K562 (cell line): ENCODE data around the gene SYNJ2. TPM values are rescaled to one million over a fixed set of nuclear protein-coding genes. Genes with fewer than 3 reads are reported as not detected.

Source experiments
- HMG20A ChIP-seq: fragments of 450-650 bp; formaldehyde crosslinking; conservative IDR thresholded peaks from 2 replicates; pipeline ENCODE4 v1.4.0; 2020; ENCODE audit warnings: mild to moderate bottlenecking, mixed read lengths
- RCOR1 ChIP-seq, 2 experiments: IDR thresholded peaks; 2 replicates each; pipeline ENCODE4 v1.6.1; 2012; ENCODE audit warnings: low read depth in 2 of 2, low read length in 2 of 2, borderline replicate concordance in 1 of 2, improper control_type of control experiment in 1 of 2
- REST ChIP-seq, 2 experiments: fragments of 450-650 bp; formaldehyde crosslinking in 1 of 2; IDR thresholded peaks; 2 replicates each; pipeline versions ENCODE4 v1.4.0 to v1.6.1; 2014 to 2020; ENCODE audit warnings: mild to moderate bottlenecking in 2 of 2, borderline replicate concordance in 1 of 2, low read depth in 1 of 2
- ZNF408 ChIP-seq: fragments of 250-450 bp; sonication (Bioruptor Pico); IDR thresholded peaks from 2 replicates; pipeline ENCODE4 v1.4.0; 2020; ENCODE audit warnings: low read depth, mild to moderate bottlenecking, moderate library complexity
- polyA plus RNA-seq, 8 experiments: library from polyadenylated mRNA; depleted of rRNA in 4 of 8; stranded (reverse) in 5 of 8; unstranded in 3 of 8; fragments of >200 nt; fragmentation: Nextera tagmentation in 2 of 8; fragmentation: Illumina TruSeq in 1 of 8; extraction: Ambion mirVana in 2 of 8; extraction: Trizol in 1 of 8; gene quantifications; 2 replicates each; pipeline versions ENCODE4 v1.2.1 to v1.2.3, GENCODE V29; 2011 to 2014; ENCODE audit warnings: inconsistent platforms in 1 of 8, missing spikeins in 1 of 8
- small RNA-seq: library from RNA; depleted of rRNA; stranded (forward); fragments of <200 nt; gene quantifications from one replicate; pipeline ENCODE3, GENCODE V24; 2014
- total RNA-seq, 7 experiments: library from RNA; depleted of rRNA in 6 of 7; stranded (reverse); fragments of >200 nt in 6 of 7; fragmentation: Illumina TruSeq in 2 of 7; extraction: Trizol in 2 of 7; gene quantifications; 2 replicates each; pipeline versions ENCODE4 v1.2.1 to v1.2.3, GENCODE V29; 2011 to 2021; ENCODE audit warnings: low replicate concordance in 1 of 7

The SYNJ2 gene
- total and polyA plus RNA-seq, 9 of the 15 experiments (the other 6 are each of a cell fraction or from before 2014, with no cell fraction given): 3.0 to 27.7 (median 17.8) TPM

- TF ChIP-seq REST (IDR thresholded peaks at IDR 0.05; ENCODE audit: borderline replicate concordance) (peak; percentile 46; the same call in 1 of the 2 replicates), REST (CRISPR knock-in tag; IDR thresholded peaks at IDR 0.05; ENCODE audit: low read depth) (no peak), RCOR1 (IDR thresholded peaks at IDR 0.05; ENCODE audit: borderline replicate concordance in 1 of 2, low read depth in 2 of 2, low read length in 2 of 2) (peak in 1 of 2 experiments; percentile 57; a peak in 1 of 4 replicates), ZNF408 (CRISPR knock-in tag) (no peak), HMG20A (CRISPR knock-in tag) (no peak)
Measured at GRCh38 chr6:158143700-158144099, 162.0 kb downstream of the SYNJ2 start (continued).

Small RNAs within 50 kb of the gene (small RNA-seq; reads per million reads assigned to genes)
- not detected for gene RNU6-786P

Other genes starting within 250 kb of the SYNJ2 start
- 57.1 and 64.3 TPM in 2 replicates for gene SNX9, start 158.6 kb upstream of the SYNJ2 start, total RNA-seq (2014; rRNA removed)
- 52.8 and 59.8 TPM in 2 replicates for gene SNX9, start 158.6 kb upstream of the SYNJ2 start, total RNA-seq (2014; rRNA removed; fragmentation: Illumina TruSeq; extraction: Trizol)
- gene SNX9, start 158.6 kb upstream of the SYNJ2 start, total RNA-seq (2015; rRNA removed; fragmentation: Illumina TruSeq; extraction: Trizol): 45.2 and 48.1 TPM in 2 replicates
- 66.8 and 72.2 TPM in 2 replicates for gene SNX9, start 158.6 kb upstream of the SYNJ2 start, total RNA-seq (2021)
- gene SNX9, start 158.6 kb upstream of the SYNJ2 start, polyA plus RNA-seq (2011; rRNA removed): 63.6 and 80.2 TPM in 2 replicates
- gene SNX9, start 158.6 kb upstream of the SYNJ2 start, polyA plus RNA-seq (2014; fragmentation: Illumina TruSeq; extraction: Trizol): 79.5 and 81.7 TPM in 2 replicates
- 1 to 10 TPM; 6.0 to 7.3 TPM for gene SNX9, start 158.6 kb upstream of the SYNJ2 start, polyA plus RNA-seq (2014; fragmentation: Nextera tagmentation; extraction: Ambion mirVana)
- 61.3 and 70.0 TPM in 2 replicates for gene SNX9, start 158.6 kb upstream of the SYNJ2 start, polyA plus RNA-seq (2014; rRNA removed)
- 2.2 and 2.8 TPM in 2 replicates for gene SERAC1, start 186.4 kb downstream of the SYNJ2 start, total RNA-seq (2014; rRNA removed)
- 3.5 and 4.4 TPM in 2 replicates for gene SERAC1, start 186.4 kb downstream of the SYNJ2 start, total RNA-seq (2014; rRNA removed; fragmentation: Illumina TruSeq; extraction: Trizol)
- gene SERAC1, start 186.4 kb downstream of the SYNJ2 start, total RNA-seq (2015; rRNA removed; fragmentation: Illumina TruSeq; extraction: Trizol): 2.9 and 3.6 TPM in 2 replicates
- 2.6 and 4.2 TPM in 2 replicates for gene SERAC1, start 186.4 kb downstream of the SYNJ2 start, total RNA-seq (2021)
- gene SERAC1, start 186.4 kb downstream of the SYNJ2 start, polyA plus RNA-seq (2011; rRNA removed): 4.8 and 6.2 TPM in 2 replicates
- gene SERAC1, start 186.4 kb downstream of the SYNJ2 start, polyA plus RNA-seq (2014; fragmentation: Illumina TruSeq; extraction: Trizol): 3.1 and 3.3 TPM in 2 replicates
- gene SERAC1, start 186.4 kb downstream of the SYNJ2 start, polyA plus RNA-seq (2014; fragmentation: Nextera tagmentation; extraction: Ambion mirVana): 1 to 10 TPM; 1.8 to 2.0 TPM
- gene SERAC1, start 186.4 kb downstream of the SYNJ2 start, polyA plus RNA-seq (2014; rRNA removed): 2.2 and 3.4 TPM in 2 replicates
- gene GTF2H5, start 186.5 kb downstream of the SYNJ2 start, total RNA-seq (2014; rRNA removed): 4.0 and 4.3 TPM in 2 replicates
- 28.8 and 33.6 TPM in 2 replicates for gene GTF2H5, start 186.5 kb downstream of the SYNJ2 start, total RNA-seq (2014; rRNA removed; fragmentation: Illumina TruSeq; extraction: Trizol)
- gene GTF2H5, start 186.5 kb downstream of the SYNJ2 start, total RNA-seq (2015; rRNA removed; fragmentation: Illumina TruSeq; extraction: Trizol): 22.5 and 24.1 TPM in 2 replicates
- 27.2 and 30.1 TPM in 2 replicates for gene GTF2H5, start 186.5 kb downstream of the SYNJ2 start, total RNA-seq (2021)
- gene GTF2H5, start 186.5 kb downstream of the SYNJ2 start, polyA plus RNA-seq (2011; rRNA removed): 17.2 and 24.9 TPM in 2 replicates
- 15.2 and 15.8 TPM in 2 replicates for gene GTF2H5, start 186.5 kb downstream of the SYNJ2 start, polyA plus RNA-seq (2014; fragmentation: Illumina TruSeq; extraction: Trizol)
- gene GTF2H5, start 186.5 kb downstream of the SYNJ2 start, polyA plus RNA-seq (2014; fragmentation: Nextera tagmentation; extraction: Ambion mirVana): 10 to 100 TPM; 48.8 to 58.4 TPM
- 14.9 and 19.1 TPM in 2 replicates for gene GTF2H5, start 186.5 kb downstream of the SYNJ2 start, polyA plus RNA-seq (2014; rRNA removed)